ENCODE data around the gene NFATC2.
"Not testable (repeated sequence)": the region's sequence is repeated elsewhere in the genome, so short reads cannot be mapped to it uniquely, and the experiment has no call there.

Gene NFATC2

GRCh38 chr20:51492167-51493092 is 50.1 kb downstream of the NFATC2 start:
- peak; percentile 33 for DNase-seq

DNA sequence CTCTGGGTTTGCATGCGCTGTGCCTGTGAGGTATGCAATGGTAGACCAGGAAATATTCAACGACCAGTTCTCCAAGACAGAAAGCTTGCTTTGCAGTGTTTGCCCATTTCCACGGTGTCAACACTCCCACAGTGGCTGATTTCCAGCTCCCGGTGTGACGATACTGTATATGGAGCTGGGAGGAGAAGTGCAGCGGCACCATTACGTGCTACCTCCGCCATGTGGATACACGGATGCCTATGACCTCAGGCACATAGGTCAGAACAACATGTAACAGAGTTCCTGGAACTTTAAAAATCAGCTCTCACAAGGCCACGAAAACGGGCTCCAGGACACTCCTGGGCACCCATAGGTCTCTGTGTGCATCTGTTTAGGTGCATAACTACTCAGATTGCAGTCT is 51.1 kb downstream of the NFATC2 start:
- DNase-seq: no peak

DNA sequence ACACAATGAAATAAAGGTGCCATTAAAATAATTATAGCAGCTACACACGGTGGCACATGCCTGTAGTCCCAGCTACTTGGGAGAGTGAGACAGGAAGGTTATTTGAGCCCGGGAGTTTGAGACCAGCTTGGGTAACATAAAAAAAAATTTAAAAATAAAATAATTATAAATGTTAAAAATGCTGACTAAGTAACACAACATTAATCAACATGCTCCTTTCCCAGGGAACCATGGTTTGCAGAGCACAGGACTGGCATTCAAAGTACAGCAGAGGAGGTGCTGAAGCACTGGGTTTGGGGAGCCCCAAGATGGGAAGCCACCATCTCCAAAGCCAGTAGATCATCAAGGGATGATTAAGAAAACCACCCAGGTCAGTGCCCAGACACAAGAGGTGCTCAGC is 51.9 kb downstream of the NFATC2 start:
- no peak for DNase-seq

GRCh38 chr20:51489611-51490010 is 52.9 kb downstream of the NFATC2 start:
- no peak for DNase-seq

GRCh38 chr20:51488331-51488730 is 54.2 kb downstream of the NFATC2 start:
- no peak for DNase-seq

GRCh38 chr20:51487565-51488268 is 54.8 kb downstream of the NFATC2 start:
- DNase-seq: no peak

DNA sequence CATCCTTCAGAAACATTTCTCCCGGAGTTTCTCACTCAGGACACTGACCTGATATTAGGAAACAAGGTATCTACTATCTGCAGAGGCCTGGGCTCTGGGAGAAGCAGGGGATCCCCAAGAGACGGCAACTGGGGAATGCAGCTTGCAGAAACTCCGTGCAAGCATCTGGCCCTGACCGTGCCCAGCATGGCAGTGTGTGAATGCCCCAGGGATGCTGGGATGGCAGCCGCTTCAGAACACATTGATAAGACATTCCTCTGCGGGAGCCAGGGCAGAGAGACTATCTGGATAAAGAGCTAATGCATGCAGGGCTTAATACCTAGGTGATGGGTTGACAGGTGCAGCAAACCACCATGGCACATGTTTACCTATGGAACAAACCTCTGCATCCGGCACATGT is 55.4 kb downstream of the NFATC2 start:
- DNase-seq: no peak

DNA sequence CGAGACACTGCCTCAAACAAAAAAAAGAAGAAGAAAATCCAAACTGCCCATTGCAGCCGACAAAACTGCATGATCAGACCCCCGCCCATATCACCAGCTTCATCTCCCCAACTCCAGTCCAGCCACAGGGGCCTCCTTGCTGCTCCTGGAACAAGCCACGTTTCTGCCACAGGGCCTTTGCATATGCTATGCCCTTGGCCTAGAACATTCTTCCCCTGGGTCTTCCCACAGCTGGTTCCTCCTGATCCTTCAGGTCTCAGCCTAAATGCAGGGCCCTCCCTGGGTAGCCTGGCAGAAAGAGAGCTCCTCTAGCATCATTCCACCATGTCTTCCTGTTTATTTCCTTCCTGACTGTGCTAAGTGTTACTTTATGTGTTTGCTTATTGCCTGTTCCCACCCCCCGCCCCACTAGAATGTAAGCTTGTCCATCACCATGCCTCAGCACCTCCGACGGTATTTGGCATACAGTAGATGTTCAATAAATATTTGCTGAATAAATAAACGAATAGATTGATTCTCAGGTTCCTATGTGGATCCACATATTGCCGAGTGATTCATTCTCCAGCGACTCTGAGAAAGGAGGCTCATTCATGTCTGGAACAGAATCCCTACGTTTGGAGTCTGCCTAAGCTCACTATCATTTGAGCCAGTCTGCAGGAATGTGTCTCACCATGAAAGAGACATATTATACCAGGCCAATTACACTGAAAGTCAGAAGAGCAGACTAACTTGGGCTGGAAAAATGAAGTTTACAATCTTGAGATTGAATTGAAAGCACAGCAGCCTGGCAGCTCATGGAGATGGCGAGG is 56.1 kb downstream of the NFATC2 start:
- no peak for DNase-seq

- DNase-seq: no peak
Measured at GRCh38 chr20:51484831-51485230, 57.7 kb downstream of the NFATC2 start.

GRCh38 chr20:51484141-51484815 is 58.2 kb downstream of the NFATC2 start:
- DNase-seq: peak; percentile 62

GRCh38 chr20:51482836-51483473 is 59.6 kb downstream of the NFATC2 start:
- DNase-seq: no peak

- DNase-seq: no peak
Measured at GRCh38 chr20:51481341-51481914, 61.1 kb downstream of the NFATC2 start.

DNA sequence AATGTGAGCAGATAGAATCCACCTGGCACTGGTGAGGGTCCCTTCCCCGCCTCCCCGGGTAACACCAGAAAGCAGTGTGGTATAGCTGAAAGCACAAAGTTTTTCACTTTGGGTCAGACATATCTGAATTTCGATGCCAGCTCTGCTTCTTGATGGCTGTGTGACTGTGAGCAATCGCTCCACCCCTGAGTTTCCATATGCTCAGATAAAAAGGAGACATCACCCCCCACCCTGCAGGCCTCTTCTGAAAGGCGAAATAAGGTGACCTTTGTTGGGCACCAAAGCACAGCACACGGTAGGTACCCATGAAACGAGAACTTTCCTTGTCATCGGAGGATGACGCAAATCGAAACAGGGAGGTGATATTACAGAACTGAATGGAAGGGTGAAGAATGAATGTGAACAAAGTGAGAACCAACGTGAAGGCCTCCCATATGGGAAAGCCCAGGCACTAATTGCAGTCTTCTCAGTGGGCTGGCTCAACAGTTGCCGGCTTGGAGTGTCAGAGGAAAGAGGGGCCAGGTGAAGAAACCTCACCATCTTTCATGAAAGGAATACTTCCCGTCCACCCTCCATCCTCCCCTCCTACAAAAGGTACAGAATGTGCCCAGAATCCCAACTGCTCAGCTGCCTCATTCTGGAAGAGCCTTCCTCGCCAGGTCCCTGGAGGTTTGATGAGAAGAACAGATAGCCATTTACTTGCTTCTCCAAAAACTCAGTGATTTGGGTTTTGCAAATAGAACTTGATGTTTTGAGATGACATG is 61.8 kb downstream of the NFATC2 start:
- DNase-seq: no peak

DNA sequence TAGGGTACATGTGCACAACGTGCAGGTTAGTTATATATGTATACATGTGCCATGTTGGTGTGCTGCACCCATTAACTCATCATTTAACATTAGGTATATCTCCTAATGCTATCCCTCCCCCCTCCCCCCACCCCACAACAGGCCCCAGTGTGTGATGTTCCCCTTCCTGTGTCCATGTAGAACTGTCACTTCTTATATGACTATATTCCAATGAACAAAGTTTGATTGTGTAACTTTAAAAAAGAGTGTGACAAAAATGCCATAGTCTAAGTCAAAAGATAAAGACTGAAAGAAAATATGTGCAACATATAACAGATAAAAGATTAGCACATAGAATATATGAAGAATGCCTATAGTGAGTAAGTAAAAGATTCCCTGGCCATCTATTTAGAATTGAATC is 66.4 kb downstream of the NFATC2 start:
- not testable (repeated sequence) for DNase-seq

- no peak for DNase-seq
Measured at GRCh38 chr20:51473771-51474170, 68.7 kb downstream of the NFATC2 start.

DNA sequence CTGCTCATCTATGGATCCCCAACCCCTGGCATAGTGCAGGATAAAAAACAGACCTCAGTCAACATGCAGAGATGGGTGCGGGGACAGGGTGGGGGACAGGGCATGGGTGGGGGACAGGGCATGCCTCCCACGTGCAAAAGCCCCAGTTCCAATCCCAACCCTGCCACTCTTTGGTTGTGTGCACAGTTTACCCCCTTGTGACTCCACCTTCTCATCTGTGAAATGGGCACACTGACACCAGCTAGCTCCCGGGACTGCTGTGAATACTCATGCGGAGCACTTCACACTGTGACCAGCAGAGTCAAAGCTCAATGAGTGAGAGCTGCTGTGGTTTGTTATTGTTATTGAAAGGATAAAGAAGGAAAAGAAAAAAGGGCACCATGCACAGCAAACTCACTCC is 69.3 kb downstream of the NFATC2 start:
- no peak for DNase-seq

DNA sequence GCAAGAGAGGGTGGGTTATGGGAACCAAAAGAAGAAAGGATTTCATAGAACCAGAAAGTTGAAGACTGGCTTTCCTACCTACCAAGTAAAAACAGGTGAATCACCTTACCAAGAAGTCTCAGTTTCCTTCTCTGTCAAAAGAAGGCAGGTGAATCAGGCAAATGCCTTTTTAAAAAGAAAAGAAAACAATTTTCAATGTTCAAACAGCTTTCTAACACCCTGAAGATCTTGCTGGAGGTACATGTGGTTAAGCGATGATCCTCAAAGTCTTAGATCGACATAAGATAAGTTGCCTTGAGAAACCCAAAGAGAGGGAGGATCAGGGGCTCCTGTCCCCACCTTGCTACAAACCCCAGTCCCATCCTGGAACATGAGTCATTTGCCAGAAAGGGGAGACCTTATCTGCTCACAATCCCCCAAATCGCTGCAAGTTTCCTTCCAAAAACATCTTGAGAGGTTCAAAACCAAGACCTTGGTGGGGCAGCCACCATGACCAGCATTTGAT is 71.6 kb downstream of the NFATC2 start:
- no peak for DNase-seq

DNA sequence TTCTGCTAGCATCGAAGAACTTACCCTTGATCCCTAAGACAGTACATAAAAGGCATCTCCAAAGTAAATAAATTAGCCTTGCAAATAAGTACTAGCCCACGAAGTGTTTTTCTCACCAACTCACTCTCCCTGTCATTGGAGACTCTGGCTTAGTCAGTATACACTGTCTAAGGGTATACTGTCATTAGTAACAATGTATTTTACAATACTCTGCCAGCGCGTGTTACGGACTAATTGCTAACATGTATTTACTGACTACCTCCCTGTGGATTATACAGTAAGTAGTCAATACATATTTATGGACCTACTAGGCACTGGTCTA is 72.1 kb downstream of the NFATC2 start:
- no peak for DNase-seq

GRCh38 chr20:51469578-51470498 is 72.7 kb downstream of the NFATC2 start:
- DNase-seq: no peak

DNA sequence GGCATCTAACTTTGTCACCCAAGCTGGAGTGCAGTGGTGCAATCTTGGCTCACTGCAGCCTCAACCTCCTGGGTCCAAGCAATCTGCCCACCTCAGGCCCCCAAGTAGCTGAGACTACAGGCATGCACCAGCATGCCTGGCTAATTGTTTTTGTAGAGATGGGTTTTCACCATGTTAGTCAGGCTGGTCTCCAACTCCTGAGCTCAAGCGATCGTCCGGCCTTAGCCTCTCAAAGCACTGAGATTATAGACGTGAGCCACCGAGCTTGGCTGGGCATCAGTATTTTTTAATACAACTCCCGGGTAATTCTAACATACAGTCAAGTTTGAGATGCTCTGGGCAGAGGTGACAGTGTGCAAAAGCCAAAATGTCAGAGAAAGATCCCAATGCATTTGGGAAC is 73.5 kb downstream of the NFATC2 start:
- no peak for DNase-seq
